GM19324 (cell line): Measurements from ENCODE around the gene ARHGAP18.

Source experiments
- ATAC-seq: cut with Tn5 transposase; IDR thresholded peaks from one replicate; pipeline ENCODE4 v1.9.1; 2021; ENCODE audit warnings: mild to moderate bottlenecking, moderate library complexity; ENCODE audit not compliant: unreplicated experiment, low FRiP score

ARHGAP18 gene

GRCh38 chr6:129645830-129646579 lies 64.0 kb downstream of the ARHGAP18 start:
- no peak for ATAC-seq

DNA sequence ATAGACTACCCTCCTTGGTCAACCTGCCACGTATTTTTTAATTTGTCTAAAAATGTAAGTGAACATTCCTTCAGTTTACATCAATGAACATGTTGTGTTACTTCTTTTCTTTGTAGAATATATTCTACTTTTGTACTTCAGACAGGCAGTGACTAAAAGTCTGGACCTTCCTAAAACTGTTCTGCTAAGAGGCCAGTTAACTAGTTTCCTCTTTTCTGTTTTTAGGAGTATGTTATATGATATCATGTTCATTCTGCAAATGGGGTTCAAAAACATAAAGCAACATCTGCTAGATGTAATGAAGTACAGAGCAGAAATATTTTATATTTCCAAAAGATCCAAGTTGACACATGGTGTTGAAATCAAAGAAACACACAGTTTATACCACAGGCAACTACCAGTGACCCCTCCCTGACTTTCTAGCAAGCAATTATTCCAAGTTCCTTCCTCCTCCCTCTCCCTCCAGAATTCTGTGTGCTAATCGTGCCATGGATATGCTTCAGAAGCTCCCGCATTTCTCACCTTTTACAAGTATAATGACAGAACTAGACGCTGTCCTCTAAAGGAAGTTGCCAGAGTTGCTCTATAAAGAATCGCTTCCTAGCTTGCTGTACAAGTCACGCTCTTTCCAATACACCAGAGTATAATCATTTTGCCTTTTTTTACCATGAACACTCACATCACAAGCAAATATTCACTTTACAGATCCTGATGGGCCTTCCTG lies 64.7 kb downstream of the ARHGAP18 start:
- no peak for ATAC-seq

- no peak for ATAC-seq
These were observed 65.4 kb downstream of the ARHGAP18 start for GRCh38 chr6:129644567-129645015.

GRCh38 chr6:129643968-129644367 lies 66.0 kb downstream of the ARHGAP18 start:
- ATAC-seq = no peak

GRCh38 chr6:129643176-129643575 lies 66.8 kb downstream of the ARHGAP18 start:
- no peak for ATAC-seq

- ATAC-seq = no peak
These were observed 67.7 kb downstream of the ARHGAP18 start for GRCh38 chr6:129642322-129642721.

- ATAC-seq = no peak
These were observed 68.6 kb downstream of the ARHGAP18 start for GRCh38 chr6:129641344-129641743.

DNA sequence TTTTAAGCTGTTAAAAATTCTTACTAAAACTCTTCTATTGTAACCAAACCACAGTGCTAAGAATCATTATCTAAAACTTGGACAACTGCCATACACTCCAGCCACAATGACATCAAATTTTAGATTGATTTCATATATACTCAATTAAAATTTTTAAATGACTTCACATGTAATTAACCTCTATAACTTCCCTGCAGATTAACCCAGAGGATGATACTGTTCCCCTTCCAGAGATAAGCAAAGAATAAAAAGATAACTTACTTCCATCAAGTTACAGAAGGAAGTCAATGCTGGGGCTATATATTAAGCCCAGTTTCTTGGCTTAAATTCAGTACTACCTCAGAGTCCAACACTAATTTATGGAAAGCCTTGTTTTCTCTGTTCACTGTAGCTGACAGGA lies 71.3 kb downstream of the ARHGAP18 start:
- no peak for ATAC-seq

DNA sequence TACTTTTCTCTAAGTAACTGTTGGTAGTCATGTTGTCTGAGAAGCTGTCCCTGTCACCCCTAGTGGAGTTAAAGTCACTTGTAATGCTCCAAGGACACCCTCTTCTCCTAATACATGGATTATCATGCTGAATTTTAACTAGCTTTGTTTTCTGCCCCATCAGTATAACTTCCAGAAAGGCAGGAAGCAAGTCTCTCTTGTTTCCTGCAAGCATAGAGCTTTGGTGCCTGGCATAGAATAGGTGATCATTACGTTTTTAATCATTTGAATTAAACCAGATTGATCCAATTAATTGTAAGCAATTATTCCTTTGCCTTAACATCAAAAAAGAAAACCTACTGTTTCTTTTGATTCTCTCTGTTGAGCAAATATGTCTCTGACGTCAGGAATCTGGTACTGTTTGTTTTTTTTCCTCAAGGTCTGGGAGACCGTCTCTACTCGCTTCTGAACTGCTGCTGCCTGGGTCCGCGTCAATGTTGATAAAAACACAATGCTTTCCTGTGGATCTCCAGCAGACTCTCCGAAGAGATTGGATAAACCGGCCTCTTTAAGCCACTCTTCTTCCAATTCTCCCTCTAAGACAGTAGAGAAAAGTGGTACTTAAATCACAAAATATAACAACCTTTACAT lies 71.8 kb downstream of the ARHGAP18 start:
- ATAC-seq = no peak

DNA sequence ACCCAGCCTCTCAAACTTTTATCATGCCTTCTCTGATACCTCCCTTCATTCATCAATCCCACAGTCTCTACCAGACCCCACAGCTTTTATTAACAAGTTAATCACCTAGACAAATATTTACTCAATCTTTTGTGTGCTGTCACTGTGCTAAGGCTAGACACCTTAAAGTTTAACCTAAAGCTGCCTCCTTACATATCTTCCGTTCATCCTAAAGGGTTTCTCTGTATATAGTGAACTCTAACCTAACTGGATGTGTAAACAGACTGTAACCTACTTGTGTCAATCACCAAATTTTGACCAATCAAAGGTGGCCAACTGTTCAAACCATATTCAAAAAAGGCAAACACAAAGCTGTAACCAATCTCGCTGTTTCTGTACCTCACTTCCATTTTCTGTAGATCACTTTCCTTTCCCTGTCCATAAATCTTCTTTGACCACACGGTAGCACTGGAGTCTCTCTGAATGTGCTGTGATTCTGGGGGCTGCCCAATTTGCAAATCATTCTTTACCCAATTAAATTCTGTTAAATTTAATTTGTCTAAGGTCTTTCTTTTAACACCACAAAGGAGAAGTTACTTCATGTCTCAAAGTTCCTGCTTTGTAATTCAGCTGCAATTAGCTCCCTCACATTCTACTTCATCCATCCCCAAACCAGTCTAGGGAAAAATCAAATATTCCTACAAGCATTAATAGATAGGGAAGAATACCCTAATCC lies 72.5 kb downstream of the ARHGAP18 start:
- ATAC-seq = no peak

GRCh38 chr6:129635396-129636130 lies 74.4 kb downstream of the ARHGAP18 start:
- no peak for ATAC-seq

GRCh38 chr6:129634411-129635230 lies 75.4 kb downstream of the ARHGAP18 start:
- ATAC-seq = no peak

- ATAC-seq = no peak
These were observed 76.4 kb downstream of the ARHGAP18 start for GRCh38 chr6:129633529-129633928.

- ATAC-seq = no peak
These were observed 77.8 kb downstream of the ARHGAP18 start for GRCh38 chr6:129632172-129632613.

- no peak for ATAC-seq
These were observed 78.9 kb downstream of the ARHGAP18 start for GRCh38 chr6:129631070-129631469.

GRCh38 chr6:129630596-129630995 lies 79.4 kb downstream of the ARHGAP18 start:
- no peak for ATAC-seq

DNA sequence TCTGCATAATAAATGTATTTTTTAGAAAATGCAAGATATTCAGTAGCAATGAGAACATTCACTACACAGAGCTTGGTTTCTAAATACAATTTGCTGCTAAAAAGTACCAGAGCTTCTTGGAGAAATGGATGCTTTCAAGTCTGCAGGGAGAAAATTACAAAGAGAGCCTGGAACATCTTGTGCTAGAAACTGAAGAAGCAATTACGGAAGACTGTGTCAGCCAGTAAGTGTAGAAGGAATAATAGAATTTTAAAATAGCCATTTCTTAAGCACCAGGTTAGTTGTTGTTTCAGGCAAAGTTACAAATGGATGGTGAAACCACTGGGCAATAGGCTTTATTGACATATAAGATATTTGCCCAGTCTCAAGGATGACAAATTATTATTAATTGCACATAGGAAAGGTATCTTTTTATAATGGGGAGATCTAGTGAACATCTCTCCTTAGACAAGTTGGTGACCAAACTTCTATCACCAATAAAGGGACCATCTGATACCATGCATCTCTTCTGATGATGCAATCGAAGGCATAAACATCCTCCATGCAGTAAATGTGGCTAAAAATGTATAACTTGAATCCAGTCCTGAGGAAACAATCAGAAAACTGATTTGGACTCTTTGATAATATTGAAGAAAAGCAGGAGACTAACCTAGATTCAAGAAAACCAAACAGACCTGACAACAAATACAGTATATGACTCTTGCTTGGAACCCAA lies 81.7 kb downstream of the ARHGAP18 start:
- ATAC-seq = no peak

DNA sequence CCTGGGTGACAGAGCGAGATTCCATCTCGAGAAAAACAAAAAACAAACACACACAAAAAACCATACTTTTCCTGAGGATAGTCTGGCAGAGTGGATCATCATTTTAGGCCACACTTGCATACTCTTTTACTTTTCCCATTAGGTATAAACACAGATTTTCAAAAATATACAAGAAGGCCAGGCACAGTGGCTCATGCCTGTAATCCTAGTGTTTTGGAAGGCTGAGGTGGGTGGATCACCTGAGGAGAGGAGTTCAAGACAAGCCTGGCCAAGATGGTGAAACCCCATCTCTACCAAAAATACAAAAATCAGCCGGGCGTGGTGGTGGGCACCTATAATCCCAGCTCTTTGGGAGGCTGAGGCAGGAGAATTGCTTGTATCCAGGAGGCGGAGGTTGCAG lies 85.5 kb downstream of the ARHGAP18 start:
- ATAC-seq = no peak
